GM23338 (cell line): Measurements from ENCODE around the gene CGREF1. TPM values are rescaled to one million over a fixed set of nuclear protein-coding genes. Genes with fewer than 3 reads are reported as not detected.

Experiments used
- ATAC-seq: fragments of 200-7000 bp; cut with Tn5 transposase; 3 replicates; pipeline ENCODE4 v1.9.1; 2020
- DNase-seq: peaks from one replicate; pipeline ENCODE4 v3.0.0-alpha.2; 2015; ENCODE audit warnings: low spot score
- H2AFZ ChIP-seq: fragments of 200-600 bp; sonication (generic); 2 replicates; pipeline ENCODE4 v1.8.0; 2016; ENCODE audit warnings: antibody characterized with exemption, mild to moderate bottlenecking, moderate library complexity
- H3F3A ChIP-seq: fragments of 200-600 bp; sonication (generic); replicated peaks from 2 replicates; pipeline ENCODE4 v1.8.0; 2017; ENCODE audit warnings: antibody characterized with exemption, mixed run types, low read depth
- H3K27ac ChIP-seq: fragments of 200-600 bp; sonication (generic); 2 replicates; pipeline ENCODE4 v1.6.1; 2016; ENCODE audit warnings: low read depth
- H3K27me3 ChIP-seq: fragments of 200-600 bp; sonication (generic); 2 replicates; pipeline ENCODE4 v1.8.0; 2016; ENCODE audit warnings: mild to moderate bottlenecking, mixed run types, moderate library complexity; ENCODE audit not compliant: insufficient read depth
- H3K36me3 ChIP-seq: fragments of 200-600 bp; sonication (generic); 2 replicates; pipeline ENCODE4 v1.8.0; 2016; ENCODE audit warnings: mild to moderate bottlenecking; ENCODE audit not compliant: insufficient read depth
- H3K4me1 ChIP-seq: fragments of 200-600 bp; sonication (generic); 2 replicates; pipeline ENCODE4 v1.8.0; 2016; ENCODE audit warnings: mild to moderate bottlenecking, moderate library complexity; ENCODE audit not compliant: insufficient read depth
- H3K4me2 ChIP-seq: fragments of 200-600 bp; sonication (generic); 2 replicates; pipeline ENCODE4 v1.7.1; 2017; ENCODE audit warnings: mixed run types
- H3K4me3 ChIP-seq: fragments of 200-600 bp; sonication (generic); 2 replicates; pipeline ENCODE4 v1.6.1; 2016; ENCODE audit warnings: mixed run types
- H3K79me2 ChIP-seq: fragments of 200-600 bp; sonication (generic); replicated peaks from 2 replicates; pipeline ENCODE4 v1.8.0; 2017; ENCODE audit warnings: mild to moderate bottlenecking; ENCODE audit not compliant: insufficient read depth
- H3K9me2 ChIP-seq: fragments of 200-600 bp; sonication (generic); 2 replicates; pipeline ENCODE4 v1.8.0; 2017; ENCODE audit not compliant: insufficient read depth
- H4K20me1 ChIP-seq: fragments of 200-600 bp; sonication (generic); replicated peaks from 2 replicates; pipeline ENCODE4 v1.8.0; 2017; ENCODE audit warnings: mild to moderate bottlenecking; ENCODE audit not compliant: insufficient read depth
- H3K27ac Mint-ChIP-seq: 2 replicates; pipeline ENCODE4 v1.8.0; 2020; ENCODE audit warnings: inconsistent platforms, mild to moderate bottlenecking, moderate library complexity, mixed read lengths
- H3K27me3 Mint-ChIP-seq: 3 replicates; pipeline ENCODE4 v1.8.0; 2022; ENCODE audit warnings: low read depth, mild to moderate bottlenecking, moderate library complexity, mixed read lengths, inconsistent platforms; ENCODE audit not compliant: insufficient read depth, poor library complexity
- H3K36me3 Mint-ChIP-seq: 3 replicates; pipeline ENCODE4 v1.8.0; 2021; ENCODE audit warnings: low read depth, mild to moderate bottlenecking, inconsistent platforms, moderate library complexity, mixed read lengths
- H3K4me1 Mint-ChIP-seq: 3 replicates; pipeline ENCODE4 v1.8.0; 2020; ENCODE audit warnings: mild to moderate bottlenecking, inconsistent platforms, mixed read lengths
- H3K4me3 Mint-ChIP-seq: 3 replicates; pipeline ENCODE4 v1.8.0; 2021; ENCODE audit warnings: moderate library complexity, mild to moderate bottlenecking, inconsistent platforms, mixed read lengths
- H3K9me3 Mint-ChIP-seq: 3 replicates; pipeline ENCODE4 v1.8.0; 2020; ENCODE audit warnings: moderate library complexity, mild to moderate bottlenecking, inconsistent platforms, mixed read lengths
- CTCF ChIP-seq, 2 experiments: fragments of 200-600 bp in 1 of 2; sonication (generic) in 1 of 2; conservative IDR thresholded peaks; 2 replicates each; pipeline versions ENCODE4 v1.5.1 to v1.6.1; 2016 to 2017; ENCODE audit warnings: antibody characterized with exemption in 2 of 2, low read depth in 2 of 2, mild to moderate bottlenecking in 2 of 2, moderate library complexity in 1 of 2
- ETS1 ChIP-seq: IDR thresholded peaks from 2 replicates; pipeline ENCODE4 v1.6.1; 2016; ENCODE audit warnings: antibody characterized with exemption
- EZH2phosphoT487 ChIP-seq: fragments of 200-600 bp; sonication (generic); IDR thresholded peaks from one replicate; pipeline ENCODE4 v1.8.1; 2018; ENCODE audit warnings: antibody characterized with exemption; ENCODE audit not compliant: unreplicated experiment
- JUNB ChIP-seq: IDR thresholded peaks from one replicate; pipeline ENCODE4 v1.6.1; 2016; ENCODE audit warnings: antibody characterized with exemption; ENCODE audit not compliant: unreplicated experiment
- ZNF114 ChIP-seq: fragments of 250-450 bp; sonication (Bioruptor Pico); IDR thresholded peaks from 2 replicates; pipeline ENCODE4 v1.5.0; 2020; ENCODE audit warnings: mild to moderate bottlenecking, moderate library complexity
- ZNF331 ChIP-seq: fragments of 250-450 bp; sonication (Bioruptor Pico); IDR thresholded peaks from 2 replicates; pipeline ENCODE4 v1.5.0; 2020; ENCODE audit warnings: low read depth, mild to moderate bottlenecking, moderate library complexity
- polyA plus RNA-seq: library from polyadenylated mRNA; unstranded; fragments of >200 nt; fragmentation: Nextera tagmentation; extraction: Ambion mirVana; gene quantifications from 2 replicates; pipeline ENCODE4 v1.2.1, GENCODE V29; 2016
- total RNA-seq: library from RNA; depleted of rRNA; stranded (reverse); fragments of >200 nt; shearing (Covaris generic); gene quantifications from 2 replicates; pipeline ENCODE4 v1.2.3, GENCODE V29; 2014

The CGREF1 gene
- total and polyA plus RNA-seq, 2 experiments from 2014 or later: 4.1 to 4.5 TPM

- Histone ChIP-seq H4K20me1 (no peaks in the 10 kb centered on the region), H3K4me3 (no peak overlapping the region), H3K36me3 (no peaks in the 10 kb centered on the region), H3F3A (peaks cover 8% of the 10 kb centered on the region; the same call in 1 of the 2 replicates), H2AFZ (no peak overlapping the region), H3K4me2 (no peak overlapping the region), H3K79me2 (no peaks in the 10 kb centered on the region), H3K27me3 (peaks cover 16% of the 10 kb centered on the region), H3K9me2 (no peaks in the 10 kb centered on the region), H3K4me1 (peaks cover 15% of the 10 kb centered on the region), H3K27ac (no peak overlapping the region)
- Mint-ChIP-seq H3K4me1 (peaks cover 46% of the 10 kb centered on the region), H3K9me3 (no peaks in the 10 kb centered on the region; the same call in 2 of the 3 replicates), H3K36me3 (no peaks in the 10 kb centered on the region), H3K27ac (no peak overlapping the region), H3K27me3 (peaks cover 27% of the 10 kb centered on the region), H3K4me3 (no peak overlapping the region)
- DNase-seq (no peak), ATAC-seq (no peak)
- no peak for TF ChIP-seq CTCF (conservative IDR thresholded peaks at IDR 0.05; ENCODE audit: low read depth in 2 of 2)
- TF ChIP-seq ZNF114 (CRISPR knock-in tag): no peak
Measured at GRCh38 chr2:27082773-27083409, 36.0 kb downstream of the CGREF1 start.

GRCh38 chr2:27081984-27082772 lies 36.8 kb downstream of the CGREF1 start:
- no peak overlapping the region for H3K4me3 ChIP-seq
- H3K27ac ChIP-seq: no peak overlapping the region
- Mint-ChIP-seq H3K4me3 (no peak overlapping the region), H3K36me3 (no peaks in the 10 kb centered on the region), H3K27me3 (peaks cover 29% of the 10 kb centered on the region), H3K9me3 (no peaks in the 10 kb centered on the region; the same call in 2 of the 3 replicates), H3K4me1 (peaks cover 40% of the 10 kb centered on the region), H3K27ac (no peak overlapping the region)
- ATAC-seq (no peak), DNase-seq (no peak)
- peaks cover 11% of the 10 kb centered on the region for H3K4me1 ChIP-seq
- H4K20me1 ChIP-seq: no peaks in the 10 kb centered on the region
- 0 out of 2 replicates have a peak, but pooled peaks cover 5% of the 10 kb centered on the region for H3F3A ChIP-seq
- H2AFZ ChIP-seq: no peak overlapping the region
- peak overlapping the region; percentile 61; the same call in 1 of the 2 replicates for H3K4me2 ChIP-seq
- no peaks in the 10 kb centered on the region for H3K79me2 ChIP-seq
- no peaks in the 10 kb centered on the region for H3K9me2 ChIP-seq
- no peaks in the 10 kb centered on the region for H3K36me3 ChIP-seq
- no peak for TF ChIP-seq ETS1
- no peak for TF ChIP-seq ZNF331
- no peak for TF ChIP-seq JUNB
- no peak for TF ChIP-seq EZH2phosphoT487
- peaks cover 11% of the 10 kb centered on the region for H3K27me3 ChIP-seq
